CD14-positive monocyte (primary cell): Measurements from ENCODE around the gene TRIM52. TPM values are rescaled to one million over a fixed set of nuclear protein-coding genes. Genes with fewer than 3 reads are reported as not detected.

Source experiments
- DNase-seq, 3 donors: peaks; one replicate each; pipeline ENCODE4 v3.0.0-alpha.2; 2011 to 2022
- H2AFZ ChIP-seq: 2 replicates; pipeline ENCODE4 v1.6.0; 2012; ENCODE audit warnings: mild to moderate bottlenecking, low read depth, low read length, inconsistent platforms; ENCODE audit not compliant: insufficient read depth, poor library complexity, severe bottlenecking
- H3K27ac ChIP-seq, 2 donors: 1 replicate in 1 of 2; 2 replicates in 1 of 2; pipeline ENCODE4 v1.5.1; 2012 to 2013; ENCODE audit warnings: low read length in 2 of 2, control low read depth in 1 of 2, inconsistent platforms in 1 of 2, low read depth in 1 of 2, mild to moderate bottlenecking in 1 of 2
- H3K27me3 ChIP-seq, 2 donors: one replicate each; pipeline versions ENCODE4 v1.6.0 to v1.6.1; 2011 to 2013; ENCODE audit warnings: low read length in 2 of 2; ENCODE audit not compliant: control insufficient read depth in 2 of 2, insufficient read depth in 2 of 2
- H3K36me3 ChIP-seq, 2 donors: replicated peaks in 1 of 2; 1 replicate in 1 of 2; 2 replicates in 1 of 2; pipeline versions ENCODE4 v1.5.1 to v1.6.1; 2012 to 2013; ENCODE audit warnings: low read length in 2 of 2, control low read depth in 1 of 2, inconsistent platforms in 1 of 2, mild to moderate bottlenecking in 1 of 2; ENCODE audit not compliant: insufficient read depth in 2 of 2, control insufficient read depth in 1 of 2
- H3K4me1 ChIP-seq, 2 donors: 1 replicate in 1 of 2; 2 replicates in 1 of 2; pipeline versions ENCODE4 v1.5.1 to v1.6.1; 2012 to 2013; ENCODE audit warnings: low read length in 2 of 2, control low read depth in 1 of 2, inconsistent platforms in 1 of 2, mild to moderate bottlenecking in 1 of 2, moderate library complexity in 1 of 2; ENCODE audit not compliant: insufficient read depth in 2 of 2, control insufficient read depth in 1 of 2
- H3K4me2 ChIP-seq: replicated peaks from 2 replicates; pipeline ENCODE3; 2012; ENCODE audit warnings: low read length, moderate library complexity, mild to moderate bottlenecking; ENCODE audit not compliant: poor library complexity, severe bottlenecking; ENCODE audit errors: extremely low read depth
- H3K4me3 ChIP-seq, 3 experiments: fragments of 200-600 bp in 1 of 3; sonication (generic) in 1 of 3; replicated peaks in 1 of 3; 1 replicate in 2 of 3; 2 replicates in 1 of 3; pipeline ENCODE4 v1.5.1; 2011 to 2013; ENCODE audit warnings: low read length in 3 of 3, mild to moderate bottlenecking in 3 of 3, control low read depth in 2 of 3, low read depth in 2 of 3, inconsistent platforms in 1 of 3, moderate library complexity in 1 of 3
- H3K79me2 ChIP-seq: 2 replicates; pipeline ENCODE4 v1.6.0; 2012; ENCODE audit warnings: mild to moderate bottlenecking, control low read depth, inconsistent platforms, low read length, moderate library complexity; ENCODE audit not compliant: insufficient read depth
- H3K9ac ChIP-seq: 2 replicates; pipeline ENCODE4 v1.6.0; 2017; ENCODE audit warnings: low read length, mild to moderate bottlenecking; ENCODE audit not compliant: insufficient read depth, poor library complexity, severe bottlenecking
- H3K9me3 ChIP-seq, 2 donors: replicated peaks in 1 of 2; 1 replicate in 1 of 2; 2 replicates in 1 of 2; pipeline versions ENCODE4 v1.5.1 to v1.6.1; 2012 to 2013; ENCODE audit warnings: low read length in 2 of 2, control low read depth in 1 of 2; ENCODE audit not compliant: control insufficient read depth in 1 of 2, insufficient read depth in 1 of 2
- H4K20me1 ChIP-seq: 2 replicates; pipeline ENCODE4 v1.6.0; 2012; ENCODE audit warnings: mild to moderate bottlenecking, low read length, control low read depth, moderate library complexity; ENCODE audit not compliant: insufficient read depth
- H3K27ac Mint-ChIP-seq, 7 donors: one replicate each; pipeline ENCODE4 v1.8.0; 2020; ENCODE audit warnings: mild to moderate bottlenecking in 7 of 7, mixed read lengths in 7 of 7, moderate library complexity in 6 of 7, inconsistent platforms in 2 of 7
- H3K27me3 Mint-ChIP-seq, 3 donors: one replicate each; pipeline ENCODE4 v1.8.0; 2021 to 2022; ENCODE audit warnings: low read depth in 3 of 3, mild to moderate bottlenecking in 3 of 3, mixed read lengths in 3 of 3, moderate library complexity in 3 of 3, inconsistent platforms in 1 of 3
- H3K36me3 Mint-ChIP-seq, 2 donors: one replicate each; pipeline ENCODE4 v1.8.0; 2020; ENCODE audit warnings: mixed read lengths in 2 of 2, inconsistent platforms in 1 of 2, mild to moderate bottlenecking in 1 of 2
- H3K4me1 Mint-ChIP-seq: one replicate; pipeline ENCODE4 v1.8.0; 2020; ENCODE audit warnings: mild to moderate bottlenecking, mixed read lengths
- H3K4me3 Mint-ChIP-seq, 2 donors: one replicate each; pipeline ENCODE4 v1.8.0; 2020; ENCODE audit warnings: mild to moderate bottlenecking in 2 of 2, mixed read lengths in 2 of 2, moderate library complexity in 1 of 2
- H3K9me3 Mint-ChIP-seq, 7 donors: one replicate each; pipeline ENCODE4 v1.8.0; 2020 to 2022; ENCODE audit warnings: mixed read lengths in 7 of 7, mild to moderate bottlenecking in 6 of 7, moderate library complexity in 6 of 7, inconsistent platforms in 2 of 7
- WGBS: methylation state at CpG from one replicate; pipeline ENCODE4 v1.1.5; 2013; ENCODE audit warnings: missing lambda C conversion rate; ENCODE audit not compliant: insufficient coverage; 5-methylcytosine and 5-hydroxymethylcytosine counted together
- intact Hi-C, 2 donors: fragments of 100-400 bp; cut with micrococcal nuclease; formaldehyde crosslinking; loops; one replicate each; pipeline versions ENCODE4 v1.15.0 to v1.15.1; 2023
- polyA plus RNA-seq, 3 donors: library from polyadenylated mRNA; depleted of rRNA in 1 of 3; unstranded in 2 of 3; stranded (reverse) in 1 of 3; fragments of 300-500 nt in 2 of 3; fragments of >200 nt in 1 of 3; fragmentation: Illumina TruSeq in 2 of 3; gene quantifications; 1 replicate in 2 of 3; 2 replicates in 1 of 3; pipeline ENCODE4 v1.2.3, GENCODE V29; 2012 to 2021
- TF ChIP-seq, protein P1 (sequence below): fragments of 200-600 bp; IDR thresholded peaks from one replicate; pipeline ENCODE4 v1.8.0; 2022; ENCODE audit warnings: antibody characterized with exemption, mild to moderate bottlenecking

Gene TRIM52
- polyA plus RNA-seq, 3 donors, result 5.7 to 26.0 (median 8.5) TPM

DNA sequence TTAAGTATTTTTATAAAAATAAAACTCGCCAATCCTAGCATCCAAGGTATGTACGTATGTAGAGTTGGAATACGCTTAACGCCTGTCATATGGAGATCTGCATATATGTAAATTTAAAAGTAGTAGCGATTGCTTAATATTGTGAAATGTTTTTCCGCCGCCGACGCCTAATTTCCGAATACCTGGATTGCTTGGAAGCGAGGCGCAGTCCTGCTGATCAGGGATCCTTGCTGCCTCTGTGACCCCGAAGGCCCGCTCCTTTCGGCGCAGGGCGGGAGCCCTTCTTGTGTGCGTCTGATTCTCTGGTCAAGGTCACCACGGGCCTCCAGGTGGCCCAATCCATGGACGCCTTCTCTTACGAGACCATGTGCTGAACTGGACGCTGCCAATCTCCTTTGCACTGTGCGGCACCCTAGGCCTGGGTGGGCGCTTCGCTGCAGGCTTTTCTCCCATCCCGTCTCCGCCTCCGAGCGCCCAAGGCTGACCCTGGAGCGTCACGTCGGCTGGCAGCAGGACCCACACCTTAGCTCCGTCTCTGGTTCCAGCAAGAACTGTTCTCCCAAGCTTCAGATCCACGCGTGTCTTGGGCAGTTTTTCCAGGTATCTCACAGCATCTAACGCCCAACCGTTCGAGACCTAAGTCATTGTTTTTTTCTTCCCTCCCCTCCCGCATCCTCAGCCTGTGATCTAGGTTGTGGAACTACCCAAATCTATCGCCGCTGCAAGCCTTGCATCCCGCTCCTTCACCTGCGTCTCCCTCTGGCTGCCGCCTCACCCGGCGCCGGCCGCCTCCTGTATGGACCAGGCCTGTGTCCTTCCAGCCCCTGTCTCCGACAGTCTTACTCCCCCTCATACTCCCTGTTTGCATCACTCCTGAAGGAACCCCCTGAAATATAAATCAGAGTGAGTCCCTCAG lies 41.4 kb downstream of the TRIM52 start:
- Mint-ChIP-seq H3K4me3 (peak overlapping the region in 1 of 2 donors; percentile 64), H3K27me3 (peaks cover 28 to 35% (median 29%) of the 10 kb centered on the region in 3 donors), H3K9me3 (peaks cover 0 to 20% (median 1%) of the 10 kb centered on the region in 7 donors), H3K27ac (no peak overlapping the region), H3K4me1 (peaks cover 51% of the 10 kb centered on the region), H3K36me3 (peaks cover 0 to 2% of the 10 kb centered on the region in 2 donors)
- WGBS, result 80% methylated on average over 43 of the region's 49 CpGs
- DNase-seq, result no peak
- Histone ChIP-seq H3K79me2 (peaks cover 10% of the 10 kb centered on the region), H3K4me3 (no peak overlapping the region), H4K20me1 (no peaks in the 10 kb centered on the region), H3K27ac (no peak overlapping the region), H3K4me2 (no peak overlapping the region), H3K4me1 (peaks cover 50 to 55% of the 10 kb centered on the region in 2 donors), H3K9ac (no peak overlapping the region), H3K27me3 (peaks cover 13 to 38% of the 10 kb centered on the region in 2 donors), H2AFZ (no peak overlapping the region), H3K9me3 (no peaks in the 10 kb centered on the region), H3K36me3 (no peaks in the 10 kb centered on the region)
- TF ChIP-seq, protein P1, sequence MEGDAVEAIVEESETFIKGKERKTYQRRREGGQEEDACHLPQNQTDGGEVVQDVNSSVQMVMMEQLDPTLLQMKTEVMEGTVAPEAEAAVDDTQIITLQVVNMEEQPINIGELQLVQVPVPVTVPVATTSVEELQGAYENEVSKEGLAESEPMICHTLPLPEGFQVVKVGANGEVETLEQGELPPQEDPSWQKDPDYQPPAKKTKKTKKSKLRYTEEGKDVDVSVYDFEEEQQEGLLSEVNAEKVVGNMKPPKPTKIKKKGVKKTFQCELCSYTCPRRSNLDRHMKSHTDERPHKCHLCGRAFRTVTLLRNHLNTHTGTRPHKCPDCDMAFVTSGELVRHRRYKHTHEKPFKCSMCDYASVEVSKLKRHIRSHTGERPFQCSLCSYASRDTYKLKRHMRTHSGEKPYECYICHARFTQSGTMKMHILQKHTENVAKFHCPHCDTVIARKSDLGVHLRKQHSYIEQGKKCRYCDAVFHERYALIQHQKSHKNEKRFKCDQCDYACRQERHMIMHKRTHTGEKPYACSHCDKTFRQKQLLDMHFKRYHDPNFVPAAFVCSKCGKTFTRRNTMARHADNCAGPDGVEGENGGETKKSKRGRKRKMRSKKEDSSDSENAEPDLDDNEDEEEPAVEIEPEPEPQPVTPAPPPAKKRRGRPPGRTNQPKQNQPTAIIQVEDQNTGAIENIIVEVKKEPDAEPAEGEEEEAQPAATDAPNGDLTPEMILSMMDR, result no peak
- intact Hi-C loops, result loop anchor here (2.0 to 10.0 kb wide), 3 partner anchors 17 to 415 kb away; partner anchors contain the start of genes MGAT1 (in 2 of the 2) and TRIM52 (in 1 of the 2)

DNA sequence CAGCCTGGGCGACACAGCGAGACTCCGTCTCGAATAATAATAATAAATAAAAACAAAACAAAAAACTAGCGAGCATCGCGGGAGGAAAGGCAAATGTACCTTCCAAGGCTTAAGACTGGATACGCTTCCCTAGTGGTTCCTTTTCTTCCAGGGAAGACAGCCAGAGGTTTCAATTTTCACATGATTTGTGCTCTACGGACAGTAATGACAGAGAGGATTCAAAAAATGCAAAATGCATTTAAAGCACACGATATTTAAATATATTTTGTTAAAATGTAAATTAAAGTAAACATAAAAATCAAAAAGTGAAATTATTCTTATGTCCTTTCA lies 42.2 kb downstream of the TRIM52 start:
- H2AFZ ChIP-seq, result no peak overlapping the region
- intact Hi-C loops, result loop anchor here in 1 of 2 donors (2.0 kb wide), 1 partner anchor 16 kb away; no protein-coding TSS in a partner anchor
- TF ChIP-seq, protein P1, result no peak
- no peaks in the 10 kb centered on the region for H3K9me3 ChIP-seq
- peaks cover 13 to 38% of the 10 kb centered on the region in 2 donors for H3K27me3 ChIP-seq
- no peak overlapping the region for H3K27ac ChIP-seq
- DNase-seq, result no peak
- peaks cover 28 to 35% (median 30%) of the 10 kb centered on the region in 3 donors for H3K27me3 Mint-ChIP-seq
- WGBS, result no CpG with 5 or more reads among the region's 10 CpGs
- H4K20me1 ChIP-seq, result no peaks in the 10 kb centered on the region
- H3K36me3 Mint-ChIP-seq, result peaks cover 0 to 2% of the 10 kb centered on the region in 2 donors
- H3K4me2 ChIP-seq, result peak overlapping the region; percentile 82
- H3K9ac ChIP-seq, result no peak overlapping the region
- H3K27ac Mint-ChIP-seq, result peak overlapping the region in 1 of 7 donors; percentile 57
- no peaks in the 10 kb centered on the region for H3K36me3 ChIP-seq
- H3K4me1 Mint-ChIP-seq, result peaks cover 44% of the 10 kb centered on the region
- peaks cover 3% of the 10 kb centered on the region for H3K79me2 ChIP-seq
- peaks cover 0 to 20% (median 1%) of the 10 kb centered on the region in 7 donors for H3K9me3 Mint-ChIP-seq
- H3K4me3 Mint-ChIP-seq, result peak overlapping the region; percentile 70 to 90
- peaks cover 43 to 47% of the 10 kb centered on the region in 2 donors for H3K4me1 ChIP-seq
- peak overlapping the region in 2 of 3 experiments; percentile 10 to 70 for H3K4me3 ChIP-seq
